ENCODE measurements around the gene ZNF100. TPM values are rescaled to one million over a fixed set of nuclear protein-coding genes. Genes with fewer than 3 reads are reported as not detected.

The ZNF100 gene
- total and polyA plus RNA-seq, 9 of the 15 experiments (the other 6 are each of a cell fraction or from before 2014, with no cell fraction given): 4.5 to 27.2 (median 19.6) TPM

GRCh38 chr19:21688464-21688863, 78.9 kb downstream of the ZNF100 start (continued):
- TF ChIP-seq BCLAF1 (IDR thresholded peaks at IDR 0.05; ENCODE audit: borderline replicate concordance in 1 of 2, control insufficient read depth in 1 of 2, low read depth in 2 of 2, low read length in 1 of 2) (no peak), RAD21 (CRISPR knock-in tag; conservative IDR thresholded peaks at IDR 0.05 in 1 of 2, IDR thresholded peaks at IDR 0.05 in 1 of 2) (no peak), SNRNP70 (optimal IDR thresholded peaks at IDR 0.05; ENCODE audit: low read depth, low read length) (no peak), DMBX1 (CRISPR knock-in tag; IDR thresholded peaks at IDR 0.05; ENCODE audit: borderline replicate concordance) (peak; percentile 60; the same call in 1 of the 2 replicates), SAFB2 (IDR thresholded peaks at IDR 0.05; ENCODE audit: borderline replicate concordance, low read depth, low read length, severe bottlenecking) (no peak), E2F1 (CRISPR knock-in tag; IDR thresholded peaks at IDR 0.05) (no peak), SMAD4 (CRISPR knock-in tag; conservative IDR thresholded peaks at IDR 0.05) (0 out of 2 replicates have a peak, but pooled peaks have one; percentile 25), CBFA2T2 (conservative IDR thresholded peaks at IDR 0.05) (no peak), PPARD (CRISPR knock-in tag; IDR thresholded peaks at IDR 0.05) (no peak), GTF2A2 (tag; IDR thresholded peaks at IDR 0.05) (no peak)

Data from K562 (cell line).